CD8-positive, alpha-beta memory T cell (primary cell): ENCODE measurements around the gene THRB. TPM values are rescaled to one million over a fixed set of nuclear protein-coding genes. Genes with fewer than 3 reads are reported as not detected.

Source experiments
- CTCF ChIA-PET: fragments of 350-600 bp; sonication (Branson Sonifier 250); formaldehyde crosslinking; loops from one replicate; lab custom pipeline; 2021; ENCODE audit warnings: antibody characterized with exemption; lab: Charles Lee
- POLR2A ChIA-PET: fragments of 350-600 bp; sonication (Branson Sonifier 250); formaldehyde crosslinking; loops from one replicate; lab custom pipeline; 2021; ENCODE audit warnings: antibody characterized with exemption; lab: Charles Lee
- DNase-seq, 5 donors: peaks; one replicate each; pipeline versions ENCODE4 v3.0.0 to v3.0.0-alpha.2; 2020 to 2022; ENCODE audit warnings: mixed read lengths in 1 of 5
- H3K27ac ChIP-seq: one replicate; pipeline ENCODE4 v1.7.0; 2013; ENCODE audit warnings: low read depth, mild to moderate bottlenecking, low read length, moderate library complexity
- H3K27me3 ChIP-seq: 2 replicates; pipeline ENCODE4 v1.7.0; 2013; ENCODE audit warnings: low read length, mild to moderate bottlenecking; ENCODE audit not compliant: insufficient read depth, poor library complexity, severe bottlenecking
- H3K36me3 ChIP-seq: 2 replicates; pipeline ENCODE4 v1.7.0; 2013; ENCODE audit warnings: mild to moderate bottlenecking, low read length, moderate library complexity; ENCODE audit not compliant: insufficient read depth
- H3K4me1 ChIP-seq: 2 replicates; pipeline ENCODE4 v1.7.0; 2013; ENCODE audit warnings: mild to moderate bottlenecking, low read length, moderate library complexity; ENCODE audit not compliant: insufficient read depth
- H3K4me3 ChIP-seq: 2 replicates; pipeline ENCODE4 v1.7.0; 2013; ENCODE audit warnings: mild to moderate bottlenecking, low read length
- H3K9me3 ChIP-seq: 2 replicates; pipeline ENCODE4 v1.7.0; 2013; ENCODE audit warnings: mild to moderate bottlenecking, low read length
- H3K27ac Mint-ChIP-seq, 8 donors: one replicate each; pipeline ENCODE4 v1.8.0; 2020 to 2021; ENCODE audit warnings: mixed read lengths in 8 of 8, mild to moderate bottlenecking in 6 of 8, inconsistent platforms in 3 of 8, moderate library complexity in 3 of 8
- H3K27me3 Mint-ChIP-seq, 2 donors: one replicate each; pipeline ENCODE4 v1.8.0; 2020 to 2021; ENCODE audit warnings: mixed read lengths in 2 of 2, mild to moderate bottlenecking in 1 of 2, moderate library complexity in 1 of 2
- H3K36me3 Mint-ChIP-seq, 3 donors: one replicate each; pipeline ENCODE4 v1.8.0; 2020 to 2021; ENCODE audit warnings: mixed read lengths in 3 of 3, inconsistent platforms in 1 of 3, mild to moderate bottlenecking in 1 of 3
- H3K4me1 Mint-ChIP-seq, 3 donors: one replicate each; pipeline ENCODE4 v1.8.0; 2020 to 2021; ENCODE audit warnings: mixed read lengths in 3 of 3, inconsistent platforms in 1 of 3, mild to moderate bottlenecking in 1 of 3
- H3K4me3 Mint-ChIP-seq, 7 donors: one replicate each; pipeline ENCODE4 v1.8.0; 2020 to 2021; ENCODE audit warnings: mixed read lengths in 7 of 7, mild to moderate bottlenecking in 6 of 7, moderate library complexity in 4 of 7, inconsistent platforms in 2 of 7
- H3K9me3 Mint-ChIP-seq, 5 donors: one replicate each; pipeline ENCODE4 v1.8.0; 2020 to 2022; ENCODE audit warnings: mixed read lengths in 5 of 5, mild to moderate bottlenecking in 3 of 5, moderate library complexity in 2 of 5, inconsistent platforms in 1 of 5
- polyA plus RNA-seq: library from polyadenylated mRNA; unstranded; fragments of 300-500 nt; fragmentation: Illumina TruSeq; gene quantifications from one replicate; pipeline ENCODE4 v1.2.3, GENCODE V29; 2021
- total RNA-seq, 2 experiments: library from RNA; stranded (reverse); gene quantifications; one replicate each; pipeline ENCODE4 v1.2.3, GENCODE V29; 2021

The THRB gene
- total and polyA plus RNA-seq, 3 experiments from 2014 or later, result not detected

DNA sequence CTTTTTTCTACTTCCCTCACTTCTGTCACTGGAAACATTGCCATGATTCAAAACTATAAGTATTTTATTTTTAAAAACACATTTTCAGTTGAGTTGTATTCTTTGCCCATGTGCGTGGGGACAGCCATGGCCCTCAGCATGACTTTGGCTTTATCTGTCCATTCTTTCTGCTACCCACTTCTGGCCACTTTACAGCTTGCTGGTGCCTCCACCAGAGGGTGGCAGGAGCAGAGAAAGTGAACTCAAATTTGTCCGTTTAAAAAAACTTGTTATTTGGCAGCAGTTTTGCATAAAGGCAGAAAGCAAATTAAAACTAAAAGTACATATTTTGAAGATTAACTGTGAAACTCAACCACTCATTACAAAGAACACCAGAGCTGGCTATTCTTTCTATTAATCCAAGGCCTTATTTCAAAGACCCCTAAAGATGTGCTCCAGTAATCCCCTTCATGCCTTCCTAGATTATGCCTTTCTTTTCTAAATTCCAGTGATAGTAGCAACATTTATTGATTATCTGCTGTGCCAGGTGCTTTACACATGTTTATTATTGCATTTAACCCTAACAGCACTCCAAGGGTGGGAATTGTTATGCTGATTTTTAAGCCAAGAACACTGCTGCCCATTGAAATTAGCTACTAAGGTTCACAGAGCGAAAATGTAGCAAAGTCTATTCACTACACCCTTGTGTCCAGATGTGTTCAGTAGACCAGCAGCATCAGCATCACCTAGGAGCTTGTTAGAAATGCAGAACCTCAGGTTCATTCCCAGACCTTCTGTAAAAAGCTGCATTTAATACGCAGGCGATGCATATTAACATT, 134.8 kb downstream of the THRB start:
- no peak overlapping the region for H3K4me3 ChIP-seq
- ChIA-PET POLR2A (no interaction called here), CTCF (no interaction called here)
- no peaks in the 10 kb centered on the region for H3K36me3 Mint-ChIP-seq
- no peak overlapping the region for H3K4me3 Mint-ChIP-seq
- no peak overlapping the region for H3K27ac Mint-ChIP-seq
- no peaks in the 10 kb centered on the region for H3K27me3 Mint-ChIP-seq
- H3K9me3 Mint-ChIP-seq, result peaks cover 0 to 4% (median 0%) of the 10 kb centered on the region in 5 donors
- no peaks in the 10 kb centered on the region for H3K36me3 ChIP-seq
- no peak for DNase-seq
- H3K9me3 ChIP-seq, result no peaks in the 10 kb centered on the region
- H3K27me3 ChIP-seq, result no peaks in the 10 kb centered on the region
- no peaks in the 10 kb centered on the region for H3K4me1 ChIP-seq
- H3K27ac ChIP-seq, result no peak overlapping the region
- H3K4me1 Mint-ChIP-seq, result no peaks in the 10 kb centered on the region

DNA sequence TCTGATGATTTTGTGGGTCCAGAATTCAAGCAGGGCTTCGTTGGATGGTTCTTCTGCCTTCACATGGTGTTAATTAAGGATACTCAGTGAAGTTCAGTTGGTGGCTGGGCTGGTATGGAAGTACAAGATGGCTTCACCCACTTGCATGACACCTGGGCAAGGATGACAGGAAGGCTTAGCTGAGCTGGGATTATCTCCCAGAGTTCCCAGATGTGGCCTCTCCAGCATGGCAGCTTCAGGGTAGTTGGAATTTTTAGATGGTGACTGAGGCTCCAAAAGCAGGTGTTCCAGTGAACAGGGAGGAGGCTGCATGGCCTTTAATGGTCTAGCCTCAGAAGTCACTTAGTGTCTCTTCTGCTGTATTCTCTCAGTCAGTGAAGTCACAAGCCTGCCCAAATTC, 135.5 kb downstream of the THRB start:
- POLR2A ChIA-PET, result no interaction called here
- DNase-seq, result no peak
- no peaks in the 10 kb centered on the region for H3K27me3 Mint-ChIP-seq
- Histone ChIP-seq H3K4me1 (no peaks in the 10 kb centered on the region), H3K36me3 (no peaks in the 10 kb centered on the region), H3K27ac (no peak overlapping the region), H3K9me3 (no peaks in the 10 kb centered on the region), H3K4me3 (no peak overlapping the region), H3K27me3 (no peaks in the 10 kb centered on the region)
- H3K27ac Mint-ChIP-seq, result no peak overlapping the region
- CTCF ChIA-PET, result no interaction called here
- H3K36me3 Mint-ChIP-seq, result no peaks in the 10 kb centered on the region
- peaks cover 0 to 4% (median 0%) of the 10 kb centered on the region in 5 donors for H3K9me3 Mint-ChIP-seq
- no peaks in the 10 kb centered on the region for H3K4me1 Mint-ChIP-seq
- no peak overlapping the region for H3K4me3 Mint-ChIP-seq

DNA sequence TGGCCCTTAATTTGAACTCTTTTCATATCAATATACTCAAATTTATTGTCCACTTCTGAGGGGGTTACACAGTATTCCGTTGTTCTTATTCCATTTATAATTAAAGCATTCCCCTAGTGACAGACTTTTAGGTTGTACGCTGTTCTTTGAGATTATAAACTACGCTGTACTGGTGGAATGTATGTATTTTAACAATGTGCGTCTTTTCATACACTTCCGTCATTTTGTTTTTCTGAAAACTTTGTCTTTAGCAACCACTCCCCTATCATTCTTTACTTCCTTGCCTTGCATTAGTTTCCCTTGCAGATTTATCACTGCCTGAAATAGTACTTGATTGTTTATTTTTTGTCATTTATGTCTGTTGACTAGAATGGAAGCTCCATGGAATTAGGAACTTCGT, 137.0 kb downstream of the THRB start:
- ChIA-PET POLR2A (no interaction called here), CTCF (no interaction called here)
- H3K4me3 Mint-ChIP-seq, result no peak overlapping the region

DNA sequence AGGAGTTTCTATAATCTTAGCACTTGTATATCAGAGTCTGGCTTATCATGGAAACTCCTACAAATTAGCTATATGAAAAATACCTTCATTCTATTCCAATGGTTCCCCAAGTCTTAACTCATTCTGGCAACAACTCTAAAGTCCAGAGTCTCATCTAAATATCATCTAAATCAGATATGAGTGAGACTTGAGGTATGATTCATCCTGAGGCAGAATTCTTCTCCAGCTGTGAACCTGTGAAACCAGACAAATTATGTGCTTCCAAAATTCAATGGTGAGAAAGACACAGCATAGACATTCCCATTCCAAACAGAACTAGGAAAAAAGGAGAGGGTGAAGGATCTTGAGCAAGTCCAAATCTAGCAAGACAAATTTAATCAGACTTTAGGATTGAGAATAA, 138.8 kb downstream of the THRB start:
- H3K9me3 ChIP-seq, result no peaks in the 10 kb centered on the region
- POLR2A ChIA-PET, result no interaction called here
- H3K36me3 ChIP-seq, result no peaks in the 10 kb centered on the region
- no peak overlapping the region for H3K4me3 ChIP-seq
- no peak overlapping the region for H3K27ac ChIP-seq
- H3K27me3 ChIP-seq, result no peaks in the 10 kb centered on the region
- DNase-seq, result no peak
- no peaks in the 10 kb centered on the region for H3K36me3 Mint-ChIP-seq
- H3K4me1 ChIP-seq, result no peaks in the 10 kb centered on the region
- H3K27me3 Mint-ChIP-seq, result peaks cover 0 to 1% of the 10 kb centered on the region in 2 donors
- H3K4me1 Mint-ChIP-seq, result no peaks in the 10 kb centered on the region
- no peak overlapping the region for H3K27ac Mint-ChIP-seq
- CTCF ChIA-PET, result no interaction called here
- no peak overlapping the region for H3K4me3 Mint-ChIP-seq
- peaks cover 0 to 2% (median 0%) of the 10 kb centered on the region in 5 donors for H3K9me3 Mint-ChIP-seq

More for the DNA sequence above, 137.0 kb downstream of the THRB start:
- Histone ChIP-seq H3K27ac (no peak overlapping the region), H3K4me1 (no peaks in the 10 kb centered on the region), H3K9me3 (no peaks in the 10 kb centered on the region), H3K4me3 (no peak overlapping the region), H3K36me3 (no peaks in the 10 kb centered on the region), H3K27me3 (no peaks in the 10 kb centered on the region)
- no peaks in the 10 kb centered on the region for H3K4me1 Mint-ChIP-seq
- no peak overlapping the region for H3K27ac Mint-ChIP-seq
- H3K36me3 Mint-ChIP-seq, result no peaks in the 10 kb centered on the region
- H3K27me3 Mint-ChIP-seq, result no peaks in the 10 kb centered on the region
- peaks cover 0 to 4% (median 0%) of the 10 kb centered on the region in 5 donors for H3K9me3 Mint-ChIP-seq
- DNase-seq, result no peak

DNA sequence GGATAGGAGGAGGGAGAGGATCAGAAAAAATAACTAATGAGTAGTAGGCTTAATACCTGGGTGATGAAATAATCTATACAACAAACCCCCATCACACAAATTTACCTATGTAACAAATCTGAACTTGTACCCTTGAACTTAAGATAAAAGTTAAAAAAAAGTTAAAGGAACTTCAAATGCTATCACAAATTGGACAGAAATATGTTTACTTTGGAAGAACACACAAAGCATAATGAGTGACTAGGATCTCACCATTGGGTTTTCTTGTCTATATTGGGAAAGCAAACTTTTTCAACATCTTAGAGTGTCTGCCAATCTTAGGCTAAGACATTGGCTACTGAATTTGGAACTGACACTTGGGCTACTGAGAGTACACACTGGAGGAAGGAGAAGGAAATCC, 140.4 kb downstream of the THRB start:
- POLR2A ChIA-PET, result no interaction called here

DNA sequence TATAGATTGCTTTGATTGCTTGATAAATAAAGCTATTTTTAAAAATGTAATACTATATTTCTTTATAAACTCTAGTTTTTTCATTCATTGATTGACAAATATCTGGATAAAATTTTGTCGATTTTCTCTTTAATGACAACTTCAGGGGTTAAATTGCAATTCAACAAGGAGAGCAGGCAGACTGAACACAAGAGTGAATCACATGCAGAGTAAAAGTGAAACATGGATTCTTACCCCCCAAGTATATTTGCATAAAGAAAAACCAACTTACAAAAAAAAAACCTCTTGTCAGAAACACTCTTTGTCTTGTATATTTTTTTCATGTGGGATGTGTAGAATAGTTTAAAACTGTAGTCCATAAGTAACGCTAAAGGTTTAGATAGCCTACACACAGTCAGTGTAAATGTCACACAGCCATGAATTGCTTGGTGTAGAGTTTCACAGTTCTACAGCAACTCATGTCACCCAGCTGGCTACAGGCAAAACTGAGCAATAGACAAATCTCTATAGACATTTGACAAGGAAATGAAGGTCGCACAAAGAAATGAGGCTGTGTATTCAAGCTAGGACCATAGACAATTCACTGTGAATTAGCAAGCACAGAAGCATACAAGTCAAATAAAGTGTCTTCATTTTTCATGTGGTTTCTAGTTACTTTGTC, 141.6 kb downstream of the THRB start:
- ChIA-PET CTCF (no interaction called here), POLR2A (no interaction called here)
- peaks cover 0 to 1% of the 10 kb centered on the region in 2 donors for H3K27me3 Mint-ChIP-seq
- no peak for DNase-seq
- no peaks in the 10 kb centered on the region for H3K36me3 ChIP-seq
- no peaks in the 10 kb centered on the region for H3K4me1 ChIP-seq
- peak overlapping the region; percentile 70 for H3K27ac ChIP-seq
- no peaks in the 10 kb centered on the region for H3K27me3 ChIP-seq
- no peak overlapping the region for H3K4me3 Mint-ChIP-seq
- H3K36me3 Mint-ChIP-seq, result no peaks in the 10 kb centered on the region
- H3K27ac Mint-ChIP-seq, result no peak overlapping the region
- H3K9me3 Mint-ChIP-seq, result no peaks in the 10 kb centered on the region
- H3K4me3 ChIP-seq, result no peak overlapping the region
- no peaks in the 10 kb centered on the region for H3K9me3 ChIP-seq
- no peaks in the 10 kb centered on the region for H3K4me1 Mint-ChIP-seq

More for the DNA sequence above, 140.4 kb downstream of the THRB start:
- DNase-seq, result no peak
- no peaks in the 10 kb centered on the region for H3K36me3 ChIP-seq
- H3K4me3 Mint-ChIP-seq, result no peak overlapping the region
- peaks cover 0 to 1% of the 10 kb centered on the region in 2 donors for H3K27me3 Mint-ChIP-seq
- H3K27me3 ChIP-seq, result no peaks in the 10 kb centered on the region
- H3K27ac ChIP-seq, result no peak overlapping the region
- no peaks in the 10 kb centered on the region for H3K36me3 Mint-ChIP-seq
- H3K4me1 ChIP-seq, result no peaks in the 10 kb centered on the region
- H3K9me3 Mint-ChIP-seq, result no peaks in the 10 kb centered on the region
- no peaks in the 10 kb centered on the region for H3K4me1 Mint-ChIP-seq
- H3K9me3 ChIP-seq, result no peaks in the 10 kb centered on the region
- H3K4me3 ChIP-seq, result no peak overlapping the region
- CTCF ChIA-PET, result no interaction called here
- no peak overlapping the region for H3K27ac Mint-ChIP-seq

DNA sequence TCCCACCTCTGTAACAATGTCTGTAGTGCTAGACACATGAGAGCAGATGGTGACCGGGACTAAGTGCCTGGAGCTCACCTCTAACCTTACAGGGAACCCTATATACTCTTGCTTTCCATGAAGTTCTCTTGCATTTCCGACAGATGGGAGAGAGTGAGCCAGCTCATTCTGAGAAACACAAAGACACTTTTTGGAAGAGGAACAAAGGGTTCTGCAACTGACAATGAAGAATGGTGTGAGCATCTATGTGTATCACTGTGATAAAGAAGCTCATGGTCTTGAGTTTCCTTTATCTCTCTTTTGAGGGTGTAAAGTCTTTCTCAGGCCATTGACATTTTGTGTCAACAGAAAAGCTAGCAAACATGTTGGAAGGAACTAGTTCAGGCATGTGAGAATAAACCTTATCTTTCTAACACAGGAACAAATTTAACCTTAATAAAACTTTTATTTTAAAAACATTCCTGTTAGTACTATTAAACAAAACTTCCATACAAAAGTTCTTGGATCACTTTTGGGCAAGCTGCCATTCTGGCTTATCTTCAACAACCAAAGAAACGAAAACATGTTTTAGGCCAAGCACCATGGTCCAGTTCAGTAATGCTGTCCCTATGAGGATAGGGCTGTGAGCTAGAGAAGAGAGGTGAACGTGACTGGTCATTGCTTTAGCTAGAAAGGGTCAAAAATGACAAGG, 142.7 kb downstream of the THRB start:
- H3K36me3 ChIP-seq, result no peaks in the 10 kb centered on the region
- no peak overlapping the region for H3K27ac Mint-ChIP-seq
- ChIA-PET CTCF (no interaction called here), POLR2A (no interaction called here)
- no peaks in the 10 kb centered on the region for H3K27me3 ChIP-seq
- H3K4me1 ChIP-seq, result no peaks in the 10 kb centered on the region
- H3K27me3 Mint-ChIP-seq, result peaks cover 0 to 1% of the 10 kb centered on the region in 2 donors
- no peak overlapping the region for H3K4me3 Mint-ChIP-seq
- no peak for DNase-seq
- no peaks in the 10 kb centered on the region for H3K9me3 ChIP-seq
- peak overlapping the region; percentile 70 for H3K27ac ChIP-seq
- H3K4me3 ChIP-seq, result no peak overlapping the region
- no peaks in the 10 kb centered on the region for H3K4me1 Mint-ChIP-seq
- peaks cover 0 to 1% (median 0%) of the 10 kb centered on the region in 5 donors for H3K9me3 Mint-ChIP-seq
- H3K36me3 Mint-ChIP-seq, result no peaks in the 10 kb centered on the region
